HUDEP-2 (cell line): ENCODE measurements around the gene SCNN1B.
"Not testable (repeated sequence)": the region's sequence is repeated elsewhere in the genome, so short reads cannot be mapped to it uniquely, and the experiment has no call there.

Source experiments
- DNase-seq, 76 experiments: peaks; one replicate each; lab custom pipeline; 2025; ENCODE audit not compliant: unreplicated experiment in 76 of 76; lab: John Stamatoyannopoulos, UW

Gene SCNN1B, protein sequence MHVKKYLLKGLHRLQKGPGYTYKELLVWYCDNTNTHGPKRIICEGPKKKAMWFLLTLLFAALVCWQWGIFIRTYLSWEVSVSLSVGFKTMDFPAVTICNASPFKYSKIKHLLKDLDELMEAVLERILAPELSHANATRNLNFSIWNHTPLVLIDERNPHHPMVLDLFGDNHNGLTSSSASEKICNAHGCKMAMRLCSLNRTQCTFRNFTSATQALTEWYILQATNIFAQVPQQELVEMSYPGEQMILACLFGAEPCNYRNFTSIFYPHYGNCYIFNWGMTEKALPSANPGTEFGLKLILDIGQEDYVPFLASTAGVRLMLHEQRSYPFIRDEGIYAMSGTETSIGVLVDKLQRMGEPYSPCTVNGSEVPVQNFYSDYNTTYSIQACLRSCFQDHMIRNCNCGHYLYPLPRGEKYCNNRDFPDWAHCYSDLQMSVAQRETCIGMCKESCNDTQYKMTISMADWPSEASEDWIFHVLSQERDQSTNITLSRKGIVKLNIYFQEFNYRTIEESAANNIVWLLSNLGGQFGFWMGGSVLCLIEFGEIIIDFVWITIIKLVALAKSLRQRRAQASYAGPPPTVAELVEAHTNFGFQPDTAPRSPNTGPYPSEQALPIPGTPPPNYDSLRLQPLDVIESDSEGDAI

DNA sequence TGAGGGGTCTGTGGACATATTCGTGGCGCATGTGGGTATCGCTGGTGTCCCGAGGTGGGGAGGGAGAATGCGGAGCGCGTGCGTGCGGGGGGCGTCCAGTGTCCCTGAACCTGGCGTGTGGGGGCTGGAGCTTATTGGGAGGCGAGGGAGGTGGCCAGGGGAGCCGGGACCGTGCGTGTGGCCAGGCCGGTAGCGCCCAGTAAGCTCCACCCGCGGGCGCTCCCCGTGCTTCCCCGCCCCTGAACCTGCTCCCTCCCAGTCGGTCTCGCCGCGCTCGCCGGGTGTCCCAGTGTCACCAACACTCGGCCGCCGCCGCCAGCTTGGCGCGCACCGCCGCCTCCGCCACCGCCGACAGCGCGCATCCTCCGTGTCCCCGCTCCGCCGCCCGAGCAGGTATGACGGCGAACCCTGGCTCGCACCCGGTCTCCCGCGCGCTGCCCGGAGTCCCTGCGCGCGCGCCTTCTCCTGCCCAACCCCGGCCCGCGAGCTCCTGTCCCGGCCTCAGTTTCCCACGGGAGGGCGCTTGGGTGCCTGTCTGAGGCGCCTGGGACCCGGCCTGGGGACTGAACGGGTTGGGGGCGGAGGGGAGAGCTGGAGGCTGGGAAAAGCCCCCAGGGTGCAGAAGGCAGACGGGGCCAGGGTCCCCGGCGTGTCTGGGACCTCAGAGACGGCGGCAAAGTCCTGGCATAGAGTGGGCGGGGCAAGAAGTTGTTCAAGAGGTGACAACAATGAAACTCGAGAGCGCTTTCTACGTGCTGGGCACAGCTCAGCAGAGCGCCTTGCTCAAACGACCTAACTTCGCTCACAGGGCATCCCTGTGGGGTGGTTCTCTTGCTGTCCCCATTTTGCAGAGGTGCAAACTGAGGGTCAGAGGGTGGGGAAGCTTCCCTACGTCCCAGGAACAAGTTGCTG, at the start of gene SCNN1B:
SCNN1B (plus strand) TSS at position 258 of the 912 bp plus-strand sequence. CDS start 46,298 bp downstream, outside the sequence.
- DNase-seq, result no peak

DNA sequence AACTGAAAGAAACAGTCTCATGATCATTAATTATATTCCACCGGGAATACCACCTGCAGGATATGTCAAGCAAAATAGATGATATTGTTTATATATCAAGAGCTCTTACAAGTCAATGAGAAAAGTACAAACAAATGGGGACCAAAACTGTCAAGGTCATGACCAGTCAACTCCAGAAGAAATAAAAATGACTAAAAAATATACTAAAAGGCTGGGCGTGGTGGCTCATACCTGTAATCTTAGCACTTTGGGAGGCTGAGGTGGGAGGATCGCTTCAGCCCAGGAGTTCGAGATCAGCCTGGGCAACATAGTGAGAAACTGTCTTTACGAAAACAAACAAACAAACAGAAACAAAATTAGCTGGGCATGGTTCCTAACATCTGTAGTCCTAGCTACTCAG, 49.8 kb upstream of the SCNN1B start:
- no peak for DNase-seq

DNA sequence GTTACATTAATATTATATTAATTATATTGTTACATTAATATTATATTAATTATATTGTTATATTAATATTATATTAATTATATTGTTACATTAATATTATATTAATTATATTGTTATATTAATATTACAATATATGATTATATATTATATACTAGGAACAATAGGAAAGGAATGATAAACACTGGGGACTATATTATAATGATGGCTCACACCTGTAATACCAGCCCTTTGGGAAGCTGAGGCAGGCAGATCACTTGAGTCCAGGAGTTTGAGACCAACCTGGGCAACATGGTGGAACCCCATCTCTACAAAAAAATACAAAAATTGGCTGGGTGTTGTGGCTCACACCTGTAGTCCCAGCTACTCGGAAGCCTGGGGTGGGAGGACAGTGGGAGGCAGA, 48.5 kb upstream of the SCNN1B start:
- not testable (repeated sequence) for DNase-seq

DNA sequence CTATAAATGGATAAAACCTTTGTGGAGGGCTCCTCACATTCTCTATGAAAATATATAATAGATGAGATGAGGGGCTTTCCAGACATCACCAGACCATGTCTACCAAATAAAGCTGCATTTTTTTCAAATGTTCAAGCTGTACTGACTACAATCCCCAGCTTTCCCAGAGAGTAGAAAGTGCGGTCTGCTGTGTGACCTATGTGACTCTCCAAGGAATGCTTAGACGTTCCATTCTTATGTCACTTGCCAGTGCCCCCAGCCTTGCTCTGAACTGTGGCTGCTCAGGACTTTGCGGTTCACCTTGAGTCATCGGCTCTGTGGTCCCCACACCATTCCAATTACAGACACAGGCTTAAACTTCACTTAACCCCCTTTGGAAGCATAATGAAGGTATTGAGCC, 47.8 kb upstream of the SCNN1B start:
- DNase-seq, result no peak

DNA sequence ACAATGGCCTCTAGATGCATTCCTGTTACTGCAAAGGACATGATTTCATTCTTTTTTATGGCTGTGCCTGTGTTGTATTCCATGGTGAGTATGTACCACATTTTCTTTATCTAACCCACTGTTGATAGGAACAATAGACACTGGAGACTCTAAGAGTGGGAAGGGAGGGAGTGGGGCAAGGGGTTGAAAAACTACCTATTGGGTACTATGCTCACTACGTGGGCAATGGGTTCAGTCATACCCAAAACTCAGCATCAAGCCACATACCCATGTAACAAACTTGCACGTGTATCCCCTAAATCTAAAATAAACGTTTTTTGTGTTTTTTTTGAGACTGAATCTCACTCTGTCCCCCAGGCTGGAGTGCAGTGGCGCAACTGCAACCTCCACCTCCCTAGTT, 47.1 kb upstream of the SCNN1B start:
- no peak for DNase-seq

DNA sequence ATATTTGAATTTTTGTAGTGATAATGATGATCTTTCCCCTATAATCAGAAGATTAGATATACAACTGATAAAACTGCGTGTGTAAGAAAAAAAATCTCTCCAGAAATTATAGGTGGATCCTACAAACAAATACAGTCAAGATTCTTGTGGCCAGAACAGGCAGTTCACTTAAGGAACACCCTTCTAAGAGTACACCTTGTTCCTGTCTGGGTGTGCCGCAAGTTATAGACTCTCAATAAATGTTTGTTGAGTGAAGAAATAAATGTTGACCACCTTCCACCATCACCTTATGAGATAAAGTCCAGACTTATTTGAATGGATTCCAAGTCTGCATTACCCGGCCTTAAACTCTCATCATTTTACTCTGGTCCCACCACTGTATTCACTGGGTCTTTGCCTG, 45.7 kb upstream of the SCNN1B start:
- DNase-seq, result no peak

DNA sequence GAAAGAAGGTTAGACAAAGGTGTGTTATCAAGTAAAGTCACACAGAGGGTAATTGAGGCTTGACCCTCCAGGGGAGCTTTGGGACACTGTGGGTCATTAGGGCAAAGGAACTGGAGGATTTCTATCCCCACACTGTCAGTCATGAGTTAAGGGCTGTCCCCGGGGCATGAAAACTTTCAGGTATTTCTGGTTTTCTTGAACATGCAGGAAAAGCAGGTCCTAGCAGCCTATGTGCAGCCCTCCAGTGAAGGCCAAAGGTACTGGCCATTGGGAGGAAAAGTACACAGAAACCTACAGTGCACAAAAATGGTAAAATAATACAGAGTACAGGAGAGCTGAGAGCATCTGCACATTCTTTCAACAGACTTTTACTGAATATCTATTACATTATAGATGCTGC, 44.4 kb upstream of the SCNN1B start:
- DNase-seq, result no peak

DNA sequence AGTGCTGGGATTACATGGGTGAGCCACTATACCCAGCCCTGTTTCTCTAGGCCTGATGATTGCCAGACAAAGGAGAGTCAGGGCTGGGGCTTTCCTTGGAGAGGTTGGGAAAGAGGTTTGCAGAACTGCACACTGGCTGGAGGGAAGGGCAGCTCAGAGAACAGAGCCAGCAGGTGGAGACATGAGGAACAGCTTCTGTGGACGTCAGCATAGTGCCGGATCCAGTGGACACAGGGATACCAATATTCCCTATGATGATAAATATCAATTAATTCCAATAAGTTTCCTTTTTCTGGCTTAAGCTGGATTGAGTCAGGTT, 43.2 kb upstream of the SCNN1B start:
- no peak for DNase-seq

DNA sequence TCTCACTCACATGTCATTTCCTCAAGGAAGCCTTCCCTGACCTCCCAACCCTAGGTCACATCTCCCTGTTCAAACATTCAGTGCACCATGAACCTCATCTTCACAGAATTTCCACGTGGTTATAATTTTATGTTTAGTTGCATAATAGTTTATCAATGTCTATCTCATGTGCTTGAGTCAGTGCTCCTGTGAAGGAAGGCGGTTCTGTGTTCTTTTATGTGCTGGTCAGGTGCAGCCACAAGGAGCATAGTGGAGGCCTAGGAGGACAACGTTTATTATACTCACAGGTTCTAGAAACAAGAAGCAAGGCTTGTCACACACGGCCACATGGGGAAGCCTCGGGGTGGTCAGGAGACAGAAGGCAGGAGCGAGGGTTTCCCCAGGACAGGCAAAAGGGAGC, 34.5 kb upstream of the SCNN1B start:
- DNase-seq, result no peak

DNA sequence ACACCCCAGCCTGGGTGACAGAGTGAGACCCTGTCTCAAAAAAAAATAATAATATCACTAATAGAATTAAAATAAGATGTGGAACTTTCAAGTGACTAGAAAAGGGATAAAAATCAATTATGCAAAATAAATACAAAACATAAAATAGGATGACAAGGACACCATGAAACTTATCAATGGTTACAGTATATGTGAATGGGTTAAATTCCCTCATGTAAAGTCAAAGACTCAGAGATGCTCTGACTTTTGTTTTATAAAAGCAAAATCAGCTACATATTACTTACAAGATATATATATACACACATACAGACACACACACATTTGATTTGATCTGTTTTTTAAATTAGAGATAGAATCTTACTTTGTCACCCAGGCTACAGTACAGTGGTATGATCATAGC, 33.5 kb upstream of the SCNN1B start:
- DNase-seq, result no peak

DNA sequence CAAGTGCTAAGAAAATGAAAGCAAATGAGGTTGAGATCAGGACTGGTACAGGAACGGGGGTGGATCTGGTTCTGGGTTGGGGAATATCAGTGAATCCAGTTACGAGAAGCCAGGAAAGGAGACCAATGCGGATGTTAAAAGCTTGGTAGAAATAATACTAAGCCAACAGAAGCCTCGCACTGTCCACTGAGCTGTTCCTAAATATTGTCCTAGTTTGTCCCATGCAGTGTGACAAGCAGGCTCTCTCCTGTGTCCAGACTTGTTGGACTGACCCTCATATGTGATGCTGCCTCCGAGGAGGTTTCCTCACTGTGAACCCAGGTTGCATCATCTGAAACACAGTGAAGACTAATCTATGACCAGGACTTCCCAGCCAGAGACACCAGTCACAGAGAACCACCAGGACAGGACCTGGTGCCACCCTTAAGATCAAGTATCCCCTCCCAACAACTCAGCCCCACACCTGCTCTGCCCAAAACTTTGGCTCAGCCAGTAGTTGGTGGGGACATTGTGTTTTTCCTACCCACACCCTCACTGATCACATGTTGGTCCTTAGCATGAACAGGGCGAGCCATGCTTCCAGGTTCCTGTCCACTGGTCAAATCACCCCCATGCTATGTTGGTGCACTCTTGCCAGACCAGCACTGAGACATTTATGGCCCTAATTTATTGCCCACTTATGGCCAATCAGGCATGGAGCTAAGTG, 32.7 kb upstream of the SCNN1B start:
- no peak for DNase-seq

DNA sequence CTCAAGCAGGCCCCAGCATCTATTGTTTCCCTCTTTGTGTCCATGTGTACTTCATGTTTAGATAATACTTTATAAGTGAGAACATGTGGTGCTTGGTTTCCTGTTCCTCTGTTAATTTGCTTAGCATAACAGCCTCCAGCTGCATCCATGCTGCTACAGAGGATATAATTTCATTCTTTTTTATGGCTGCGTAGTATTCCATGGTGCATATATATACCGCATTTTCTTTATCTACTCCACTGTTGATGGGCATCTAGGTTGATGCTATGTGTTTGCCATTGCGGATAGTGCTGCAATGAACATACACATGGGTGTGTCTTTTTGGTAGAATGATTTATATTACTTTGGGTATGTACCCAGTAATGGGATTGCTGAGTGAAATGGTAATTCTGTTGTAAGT, 31.4 kb upstream of the SCNN1B start:
- DNase-seq, result no peak

DNA sequence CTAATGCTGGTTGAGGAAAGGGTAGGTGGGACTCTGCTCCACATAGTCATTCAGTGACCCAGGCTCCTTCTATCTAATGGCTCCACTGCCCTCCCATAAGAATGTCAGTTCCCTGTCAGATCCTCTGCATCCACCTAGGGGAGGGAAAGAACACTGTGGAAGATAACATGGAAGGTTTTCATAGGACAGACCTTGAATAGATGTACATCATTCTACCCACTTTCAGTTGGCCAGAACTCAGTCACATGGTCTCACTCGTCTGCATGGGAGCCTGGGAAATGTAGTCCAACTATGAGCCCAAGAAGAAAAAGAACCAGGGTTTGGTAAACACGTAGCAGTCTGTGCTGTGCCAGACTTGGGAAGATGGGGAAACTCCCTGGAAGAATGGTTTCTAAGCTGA, 27.1 kb upstream of the SCNN1B start:
- no peak for DNase-seq

DNA sequence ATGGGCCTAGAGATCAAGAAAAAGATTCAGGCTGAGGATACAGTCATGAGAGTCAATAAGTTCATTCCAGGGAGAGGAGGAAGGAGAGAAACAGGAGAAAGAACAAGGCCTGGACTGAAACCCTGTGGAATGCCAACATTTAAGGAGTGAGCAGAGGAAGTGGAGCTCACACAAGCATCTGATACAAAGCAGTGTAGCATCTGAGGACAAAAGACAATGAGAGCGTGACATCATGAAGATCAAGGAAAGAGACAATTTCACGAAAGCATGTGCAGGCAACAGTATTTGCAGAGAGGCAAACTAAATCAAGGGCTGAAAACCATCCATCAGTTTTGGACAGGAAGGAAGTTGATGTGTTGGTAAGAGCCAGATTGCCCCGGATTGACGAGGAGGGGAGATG, 25.3 kb upstream of the SCNN1B start:
- DNase-seq, result no peak

DNA sequence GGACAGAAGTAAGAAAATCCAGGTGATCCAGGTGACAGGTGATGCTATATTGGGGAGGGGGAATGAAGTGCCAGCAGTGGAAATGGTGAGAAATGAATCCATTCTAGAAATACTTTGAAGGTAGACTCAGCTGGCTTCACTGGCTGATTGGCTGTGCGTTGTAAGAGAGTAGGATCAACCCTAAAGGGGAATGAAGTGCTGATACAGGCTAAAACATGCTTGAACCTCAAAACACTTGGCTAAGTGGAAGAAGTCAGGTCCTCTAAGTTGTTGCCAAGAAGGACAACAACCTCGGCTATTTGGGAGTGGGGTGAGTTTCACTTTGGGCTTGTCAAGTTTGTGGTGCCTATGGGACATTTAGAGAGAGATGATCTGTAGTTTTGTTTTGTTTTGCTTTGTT, 24.1 kb upstream of the SCNN1B start:
- no peak for DNase-seq

DNA sequence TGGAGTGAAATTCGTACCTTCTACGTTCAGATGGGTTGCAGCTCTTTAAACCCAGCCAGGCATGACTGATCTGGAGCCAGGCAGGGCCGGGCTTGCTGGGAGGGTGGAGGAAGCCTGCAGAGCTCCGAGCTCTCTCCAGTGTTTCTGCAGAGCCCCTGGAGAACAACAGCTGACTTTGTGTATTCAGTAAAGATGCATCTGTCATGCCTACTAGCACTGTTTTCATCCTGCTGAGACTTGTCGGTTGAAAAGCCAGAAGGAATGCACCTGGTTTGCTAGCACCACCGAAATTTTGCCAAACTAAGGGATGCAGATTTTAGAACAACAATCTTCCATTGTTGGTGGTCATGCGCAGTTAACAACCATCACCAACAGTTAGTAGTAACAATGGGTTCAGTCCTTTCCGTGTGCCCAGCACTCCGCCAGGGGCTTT, 22.4 kb upstream of the SCNN1B start:
- DNase-seq, result no peak

DNA sequence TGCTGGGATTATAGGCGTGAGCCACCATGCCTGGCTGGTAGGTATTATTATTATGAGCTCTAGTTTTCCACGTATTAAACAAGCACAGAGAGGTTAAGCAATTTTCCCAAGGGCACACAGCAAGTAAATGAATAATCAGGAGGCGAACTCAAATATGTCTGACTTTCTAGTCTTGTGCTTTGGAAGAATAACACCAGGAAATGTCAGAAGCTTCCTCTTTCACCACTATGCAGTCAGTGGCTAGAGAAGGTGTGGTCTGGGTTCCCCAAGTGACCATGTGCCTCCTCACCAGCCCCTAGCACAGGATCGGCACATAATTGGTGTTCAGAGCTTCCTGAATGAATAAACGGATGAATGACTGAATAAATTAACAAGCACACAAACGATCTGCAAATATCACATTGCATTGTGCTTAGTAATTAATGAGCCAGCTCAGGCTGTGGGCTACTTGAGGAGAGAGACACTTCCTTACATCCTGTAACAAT, 21.6 kb upstream of the SCNN1B start:
- DNase-seq, result no peak

DNA sequence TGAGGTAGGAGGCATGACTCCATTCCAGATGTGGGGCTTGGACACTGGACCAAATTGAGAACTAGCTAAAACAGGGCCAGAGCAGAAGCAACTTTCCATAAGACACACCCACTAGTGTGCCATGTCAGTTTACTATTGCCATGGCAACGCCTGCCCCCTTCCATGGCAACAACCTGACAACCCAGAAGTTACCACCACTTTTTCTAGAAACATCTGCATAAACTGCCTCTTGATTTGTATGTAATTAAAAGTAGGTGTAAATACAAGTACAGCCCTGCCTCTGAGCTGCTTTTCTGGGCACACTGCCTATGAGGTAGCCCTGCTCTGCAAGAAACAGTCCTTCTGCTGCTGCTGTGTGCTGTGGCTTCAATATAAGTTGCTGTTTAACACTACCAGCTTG, 19.5 kb upstream of the SCNN1B start:
- no peak for DNase-seq

DNA sequence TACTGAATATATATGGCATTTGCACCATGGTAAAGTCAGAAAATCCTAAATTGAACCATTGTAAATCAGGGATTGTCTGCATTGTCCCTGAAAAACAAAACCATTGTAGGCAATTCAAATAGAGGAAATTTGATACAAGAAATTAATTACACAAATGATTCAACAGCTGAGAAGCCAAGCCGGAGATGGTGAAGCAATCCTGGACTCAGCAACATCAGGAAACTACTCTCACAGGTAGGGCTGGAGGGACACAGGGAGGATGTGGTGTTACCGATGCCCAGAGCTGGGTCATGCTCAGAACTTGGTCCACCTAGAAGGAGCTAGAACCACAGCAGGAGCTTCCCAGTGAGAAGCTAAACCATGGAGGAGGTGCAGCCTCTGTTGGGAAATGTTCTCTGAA, 18.5 kb upstream of the SCNN1B start:
- DNase-seq, result no peak

DNA sequence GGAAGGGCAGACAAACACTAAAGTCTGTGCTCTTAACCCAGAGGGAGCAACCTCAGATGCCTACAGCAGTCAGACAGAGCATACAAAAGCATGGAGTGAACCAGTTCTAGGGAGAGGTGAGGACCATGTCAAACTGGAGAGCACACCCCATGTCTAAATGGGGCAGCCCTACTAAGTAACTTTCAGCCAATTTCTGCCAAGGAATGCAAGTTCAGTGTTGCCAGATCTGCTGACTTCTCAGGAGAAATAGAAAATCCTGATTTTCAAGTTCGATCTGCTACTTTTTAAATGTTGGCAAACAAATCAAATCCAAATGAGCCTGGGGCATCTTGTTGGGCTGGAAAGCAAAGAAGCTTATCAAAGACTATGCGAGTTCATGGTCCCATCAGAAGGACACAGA, 17.5 kb upstream of the SCNN1B start:
- no peak for DNase-seq

DNA sequence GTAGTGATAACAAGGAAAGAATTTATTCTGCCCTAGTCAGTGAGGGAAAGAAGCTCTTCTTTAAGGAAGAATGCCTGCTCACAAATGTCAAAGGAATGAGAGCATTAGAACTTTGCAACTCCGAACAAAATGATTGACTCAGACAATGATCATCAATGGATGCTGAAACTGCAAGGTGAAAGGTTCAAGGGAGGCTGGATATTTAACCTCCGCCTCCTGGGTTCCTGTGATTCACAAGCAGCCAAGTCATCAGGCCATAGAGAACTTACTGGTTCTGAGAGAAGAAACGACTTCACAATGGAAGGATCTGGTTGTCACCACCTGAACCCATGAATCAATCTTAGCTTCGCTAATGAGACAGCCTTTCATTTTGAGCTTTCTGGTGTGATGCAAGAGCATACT, 16.0 kb upstream of the SCNN1B start:
- no peak for DNase-seq
